Activated naive CD8-positive, alpha-beta T cell treated with anti-CD3 and anti-CD28 coated beads, Interleukin-2, amount 10 ng/mL, durations not matched to agents 7 days and 5 days (primary cell): ENCODE results near the gene GAPVD1. TPM values are rescaled to one million over a fixed set of nuclear protein-coding genes. Genes with fewer than 3 reads are reported as not detected.
"Not testable (repeated sequence)": the region's sequence is repeated elsewhere in the genome, so short reads cannot be mapped to it uniquely, and the experiment has no call there.

ENCODE experiments used
- ATAC-seq: fragments of 150-1000 bp; cut with Tn5 transposase; one replicate; pipeline ENCODE4 v1.10.0; 2021; ENCODE audit warnings: low read depth, moderate library complexity
- POLR2A ChIA-PET: fragments of 350-600 bp; sonication (Branson Sonifier 250); formaldehyde crosslinking; loops from one replicate; lab custom pipeline; 2021; ENCODE audit warnings: antibody characterized with exemption; lab: Charles Lee
- DNase-seq: peaks from one replicate; pipeline ENCODE4 v3.0.0; 2021
- H3K27ac Mint-ChIP-seq: one replicate; pipeline ENCODE4 v1.8.0; 2022; ENCODE audit warnings: mild to moderate bottlenecking, mixed read lengths
- H3K27me3 Mint-ChIP-seq: one replicate; pipeline ENCODE4 v1.8.0; 2022; ENCODE audit warnings: mild to moderate bottlenecking, moderate library complexity, mixed read lengths
- H3K36me3 Mint-ChIP-seq: one replicate; pipeline ENCODE4 v1.8.0; 2021; ENCODE audit warnings: mild to moderate bottlenecking, mixed read lengths
- H3K4me1 Mint-ChIP-seq: one replicate; pipeline ENCODE4 v1.8.0; 2021; ENCODE audit warnings: mixed read lengths
- H3K4me3 Mint-ChIP-seq: one replicate; pipeline ENCODE4 v1.8.0; 2022; ENCODE audit warnings: mild to moderate bottlenecking, moderate library complexity, mixed read lengths
- H3K9me3 Mint-ChIP-seq: one replicate; pipeline ENCODE4 v1.8.0; 2021; ENCODE audit warnings: mixed read lengths
- total RNA-seq, 2 experiments: library from RNA; stranded (reverse); gene quantifications; one replicate each; pipeline ENCODE4 v1.2.3, GENCODE V29; 2021

GAPVD1 gene
- total RNA-seq, 2 experiments from 2014 or later: 57.8 to 58.7 TPM

DNA sequence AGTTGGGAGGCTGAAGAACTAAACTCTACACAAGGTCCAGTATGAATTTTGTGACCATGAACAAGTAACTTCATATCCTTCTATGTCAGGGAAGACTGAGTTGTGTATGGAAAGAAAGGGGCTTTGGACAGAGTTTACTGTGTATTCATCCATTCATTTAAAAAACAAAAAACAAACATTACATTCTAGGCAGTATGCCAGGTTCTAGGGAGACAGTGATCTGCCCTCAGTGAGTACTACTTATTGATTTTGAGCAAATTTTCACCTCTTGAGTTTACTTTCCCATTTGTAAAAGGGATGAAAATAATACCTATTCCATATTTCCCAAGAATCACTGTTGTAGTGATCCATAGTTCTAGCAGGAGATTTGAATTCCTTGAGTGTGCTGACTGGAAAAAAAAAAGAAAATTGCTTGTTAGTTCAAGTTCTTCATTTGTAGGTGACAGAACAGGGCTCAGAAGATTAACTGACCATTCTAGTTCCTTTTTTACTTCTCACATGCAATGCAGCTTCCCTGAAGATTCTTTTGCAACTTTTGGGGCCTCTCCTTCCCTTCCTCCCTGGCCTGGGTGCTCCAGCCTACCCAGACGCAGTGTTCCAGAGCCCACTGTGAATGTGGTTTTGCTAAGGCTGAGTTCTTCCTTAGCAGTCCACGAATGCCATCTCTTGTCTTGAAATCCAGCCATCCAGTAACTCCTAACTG, 2.6 kb upstream of the GAPVD1 start:
- no peak overlapping the region for H3K27ac Mint-ChIP-seq
- H3K27me3 Mint-ChIP-seq: peaks cover 4% of the 10 kb centered on the region
- no peak for DNase-seq
- peaks cover 4% of the 10 kb centered on the region for H3K36me3 Mint-ChIP-seq
- no peaks in the 10 kb centered on the region for H3K9me3 Mint-ChIP-seq
- POLR2A ChIA-PET: no interaction called here
- ATAC-seq: no peak
- H3K4me3 Mint-ChIP-seq: no peak overlapping the region
- H3K4me1 Mint-ChIP-seq: peaks cover 21% of the 10 kb centered on the region

DNA sequence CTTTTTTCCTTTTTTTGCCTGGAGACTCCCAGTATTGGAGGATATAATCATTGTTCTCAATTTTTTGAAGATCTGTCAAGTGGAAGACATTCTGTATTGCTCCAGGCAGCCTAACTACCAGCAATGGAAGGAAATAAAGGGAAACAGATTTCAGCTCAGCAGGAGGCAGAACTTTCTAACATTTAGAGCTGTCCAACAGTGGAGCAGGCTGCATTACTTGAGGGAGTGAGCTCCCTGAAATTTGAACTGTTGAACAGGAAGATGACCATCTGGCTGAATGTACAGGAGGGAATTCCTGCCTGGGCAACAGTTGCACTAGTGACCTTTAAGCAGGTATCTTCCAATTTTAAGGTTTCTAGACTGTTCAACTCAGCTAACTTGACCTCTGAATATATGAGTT, 1.1 kb upstream of the GAPVD1 start:
- peak overlapping the region; percentile 97 for H3K4me3 Mint-ChIP-seq
- ATAC-seq (no peak), DNase-seq (no peak)
- H3K9me3 Mint-ChIP-seq: no peaks in the 10 kb centered on the region
- peaks cover 4% of the 10 kb centered on the region for H3K27me3 Mint-ChIP-seq
- H3K36me3 Mint-ChIP-seq: peaks cover 7% of the 10 kb centered on the region
- peaks cover 31% of the 10 kb centered on the region for H3K4me1 Mint-ChIP-seq
- H3K27ac Mint-ChIP-seq: peak overlapping the region; percentile 93
- POLR2A ChIA-PET: interaction anchor here (0.7 to 4.3 kb wide), 7 partner anchors 16 to 391 kb away, joined by 3 to 73 read pairs (median 4); partner anchors contain the start of gene HSPA5

GRCh38 chr9:125262294-125262991, 817 bp downstream of the GAPVD1 start:
- DNase-seq (no peak), ATAC-seq (no peak)
- H3K9me3 Mint-ChIP-seq: no peaks in the 10 kb centered on the region
- peaks cover 31% of the 10 kb centered on the region for H3K4me1 Mint-ChIP-seq
- POLR2A ChIA-PET: interaction anchor here (1.2 to 4.3 kb wide), 2 partner anchors 11 to 21 kb away, joined by 4 to 73 read pairs; partner anchors contain the start of gene HSPA5
- peak overlapping the region; percentile 94 for H3K27ac Mint-ChIP-seq
- peaks cover 16% of the 10 kb centered on the region for H3K36me3 Mint-ChIP-seq
- H3K27me3 Mint-ChIP-seq: no peaks in the 10 kb centered on the region
- H3K4me3 Mint-ChIP-seq: peak overlapping the region; percentile 97

- peak; percentile 9 for ATAC-seq
- peaks cover 31% of the 10 kb centered on the region for H3K4me1 Mint-ChIP-seq
- peak; percentile 36 for DNase-seq
Observed at GRCh38 chr9:125264068-125264467, 2.4 kb downstream of the GAPVD1 start.

GRCh38 chr9:125268394-125269013, 6.9 kb downstream of the GAPVD1 start:
- peaks cover 25% of the 10 kb centered on the region for H3K36me3 Mint-ChIP-seq
- H3K27me3 Mint-ChIP-seq: no peaks in the 10 kb centered on the region
- H3K4me3 Mint-ChIP-seq: no peak overlapping the region
- peaks cover 17% of the 10 kb centered on the region for H3K4me1 Mint-ChIP-seq
- ATAC-seq (no peak), DNase-seq (no peak)
- H3K27ac Mint-ChIP-seq: no peak overlapping the region
- no peaks in the 10 kb centered on the region for H3K9me3 Mint-ChIP-seq
- POLR2A ChIA-PET: interaction anchor here (0.6 to 1.1 kb wide), 4 partner anchors 22 to 231 kb away, joined by 3 to 5 read pairs (median 3); partner anchors contain the start of gene HSPA5

More at GRCh38 chr9:125264068-125264467, 2.4 kb downstream of the GAPVD1 start:
- not testable (repeated sequence) for H3K27me3 Mint-ChIP-seq, H3K9me3 Mint-ChIP-seq
- H3K27ac Mint-ChIP-seq: peak overlapping the region; percentile 86
- peaks cover 20% of the 10 kb centered on the region for H3K36me3 Mint-ChIP-seq
- POLR2A ChIA-PET: interaction anchor here (0.6 kb wide), 1 partner anchor 23 kb away, joined by 3 read pairs; the partner anchor contains the start of gene HSPA5
- peak overlapping the region; percentile 97 for H3K4me3 Mint-ChIP-seq

- POLR2A ChIA-PET: interaction anchor here (0.6 to 1.1 kb wide), 3 partner anchors 27 to 232 kb away, joined by 3 read pairs; partner anchors contain the start of gene HSPA5
- Mint-ChIP-seq H3K27ac (no peak overlapping the region), H3K4me3 (no peak overlapping the region), H3K36me3 (peaks cover 21% of the 10 kb centered on the region), H3K9me3 (no peaks in the 10 kb centered on the region), H3K4me1 (peaks cover 12% of the 10 kb centered on the region), H3K27me3 (no peaks in the 10 kb centered on the region)
- DNase-seq: no peak
- ATAC-seq: no peak
Observed at GRCh38 chr9:125269014-125269397, 7.4 kb downstream of the GAPVD1 start.

GRCh38 chr9:125271081-125271480, 9.5 kb downstream of the GAPVD1 start:
- POLR2A ChIA-PET: no interaction called here
- H3K27me3 Mint-ChIP-seq: no peaks in the 10 kb centered on the region
- peaks cover 17% of the 10 kb centered on the region for H3K36me3 Mint-ChIP-seq
- H3K4me1 Mint-ChIP-seq: peaks cover 2% of the 10 kb centered on the region
- no peak for ATAC-seq
- no peak for DNase-seq
- no peak overlapping the region for H3K27ac Mint-ChIP-seq
- H3K9me3 Mint-ChIP-seq: no peaks in the 10 kb centered on the region
- no peak overlapping the region for H3K4me3 Mint-ChIP-seq

- H3K27ac Mint-ChIP-seq: no peak overlapping the region
- POLR2A ChIA-PET: no interaction called here
Observed at GRCh38 chr9:125272697-125273096, 11.1 kb downstream of the GAPVD1 start.

GRCh38 chr9:125276771-125277170, 15.1 kb downstream of the GAPVD1 start:
- H3K27me3 Mint-ChIP-seq: no peaks in the 10 kb centered on the region
- no peak overlapping the region for H3K4me3 Mint-ChIP-seq
- H3K9me3 Mint-ChIP-seq: no peaks in the 10 kb centered on the region
- H3K27ac Mint-ChIP-seq: no peak overlapping the region
- H3K36me3 Mint-ChIP-seq: peaks cover 7% of the 10 kb centered on the region
- POLR2A ChIA-PET: interaction anchor here (2.7 kb wide), 1 partner anchor 35 kb away, joined by 7 read pairs; the partner anchor contains the start of gene HSPA5
- DNase-seq (no peak), ATAC-seq (no peak)
- peaks cover 3% of the 10 kb centered on the region for H3K4me1 Mint-ChIP-seq

More at GRCh38 chr9:125272697-125273096, 11.1 kb downstream of the GAPVD1 start:
- Mint-ChIP-seq H3K4me1 (peaks cover 5% of the 10 kb centered on the region), H3K4me3 (no peak overlapping the region), H3K36me3 (peaks cover 9% of the 10 kb centered on the region), H3K27me3 (no peaks in the 10 kb centered on the region), H3K9me3 (no peaks in the 10 kb centered on the region)
- ATAC-seq: no peak
- DNase-seq: no peak

DNA sequence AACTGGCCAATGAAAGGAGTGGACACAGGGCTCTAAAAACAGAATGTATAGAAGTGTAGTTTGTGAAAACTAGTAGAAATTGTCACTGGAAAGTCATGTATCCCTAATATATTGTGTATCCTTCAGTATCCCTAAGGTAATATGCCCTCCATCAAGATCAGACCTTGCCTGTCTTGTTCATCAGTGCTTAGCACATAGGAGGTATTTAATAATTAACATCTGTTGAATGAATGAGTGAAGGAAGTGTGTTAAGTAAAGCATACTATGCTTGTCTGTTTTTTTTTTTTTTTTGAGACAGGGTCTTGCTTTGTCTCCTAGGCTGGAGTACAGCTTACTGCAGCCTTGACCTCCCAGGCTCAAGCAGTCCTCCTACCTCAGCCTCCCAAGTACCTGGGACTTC, 15.8 kb downstream of the GAPVD1 start:
- DNase-seq: no peak
- POLR2A ChIA-PET: interaction anchor here (2.7 kb wide), 1 partner anchor 36 kb away, joined by 7 read pairs; the partner anchor contains the start of gene HSPA5
- Mint-ChIP-seq H3K27me3 (no peaks in the 10 kb centered on the region), H3K4me1 (peaks cover 3% of the 10 kb centered on the region), H3K36me3 (peaks cover 7% of the 10 kb centered on the region), H3K9me3 (no peaks in the 10 kb centered on the region), H3K27ac (no peak overlapping the region), H3K4me3 (no peak overlapping the region)
- ATAC-seq: no peak

DNA sequence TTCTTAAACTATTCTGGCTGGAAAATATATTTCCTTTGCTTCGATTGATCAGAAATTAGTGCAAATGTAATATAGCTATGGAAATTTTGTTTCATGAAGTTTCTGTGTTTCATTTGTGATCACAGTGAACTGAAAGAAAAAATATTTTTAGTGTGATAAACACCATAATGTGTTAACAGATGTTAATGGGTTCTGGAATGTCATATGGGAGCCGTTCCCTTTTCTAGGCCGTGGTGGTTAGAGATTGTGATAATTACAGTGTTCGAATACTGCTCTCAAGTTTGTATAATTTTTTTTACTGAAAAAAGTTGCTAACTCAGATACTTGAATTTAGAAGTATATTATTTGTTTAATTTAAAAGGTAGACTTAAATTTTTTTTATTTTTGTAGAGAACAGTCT, 19.3 kb downstream of the GAPVD1 start:
- Mint-ChIP-seq H3K27me3 (no peaks in the 10 kb centered on the region), H3K27ac (no peak overlapping the region), H3K4me3 (no peak overlapping the region), H3K9me3 (no peaks in the 10 kb centered on the region), H3K4me1 (peaks cover 2% of the 10 kb centered on the region), H3K36me3 (peaks cover 5% of the 10 kb centered on the region)
- DNase-seq (no peak), ATAC-seq (no peak)
- POLR2A ChIA-PET: no interaction called here

GRCh38 chr9:125284855-125285254, 23.2 kb downstream of the GAPVD1 start:
- no peak overlapping the region for H3K4me3 Mint-ChIP-seq
- DNase-seq (no peak), ATAC-seq (no peak)
- no peak overlapping the region for H3K27ac Mint-ChIP-seq
- POLR2A ChIA-PET: interaction anchor here (0.9 kb wide), 1 partner anchor 44 kb away, joined by 3 read pairs; the partner anchor contains the start of gene HSPA5
- H3K4me1 Mint-ChIP-seq: no peaks in the 10 kb centered on the region
- no peaks in the 10 kb centered on the region for H3K9me3 Mint-ChIP-seq
- H3K36me3 Mint-ChIP-seq: peaks cover 1% of the 10 kb centered on the region
- H3K27me3 Mint-ChIP-seq: no peaks in the 10 kb centered on the region

DNA sequence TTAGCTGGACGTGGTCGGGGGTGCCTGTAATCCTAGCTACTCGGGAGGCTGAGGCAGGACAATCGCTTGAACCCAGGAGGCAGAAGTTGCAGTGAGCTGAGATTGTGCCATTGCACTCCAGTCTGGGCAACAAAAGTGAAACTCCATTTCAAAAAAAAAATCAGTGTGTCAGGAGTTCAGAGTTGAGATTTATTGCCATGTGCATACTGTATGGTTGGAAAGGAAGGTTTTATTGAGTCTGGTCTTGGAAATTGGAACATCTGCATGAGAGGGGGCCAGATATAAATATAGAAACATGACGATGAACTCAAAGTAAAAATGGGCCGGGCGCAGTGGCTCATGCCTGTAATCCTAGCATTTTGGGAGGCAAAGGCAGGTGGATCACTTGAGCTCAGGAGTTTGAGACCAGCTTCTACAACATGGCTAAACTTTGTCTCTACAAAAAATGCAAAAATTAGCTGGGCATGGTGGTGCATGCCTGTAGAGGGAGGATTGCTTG, 25.4 kb downstream of the GAPVD1 start:
- ATAC-seq, H3K9me3 Mint-ChIP-seq, H3K27ac Mint-ChIP-seq, H3K27me3 Mint-ChIP-seq, POLR2A ChIA-PET, H3K4me1 Mint-ChIP-seq, H3K4me3 Mint-ChIP-seq, DNase-seq, H3K36me3 Mint-ChIP-seq: not testable (repeated sequence)
